Measurements from ENCODE around the gene CER1.

Gene CER1, protein sequence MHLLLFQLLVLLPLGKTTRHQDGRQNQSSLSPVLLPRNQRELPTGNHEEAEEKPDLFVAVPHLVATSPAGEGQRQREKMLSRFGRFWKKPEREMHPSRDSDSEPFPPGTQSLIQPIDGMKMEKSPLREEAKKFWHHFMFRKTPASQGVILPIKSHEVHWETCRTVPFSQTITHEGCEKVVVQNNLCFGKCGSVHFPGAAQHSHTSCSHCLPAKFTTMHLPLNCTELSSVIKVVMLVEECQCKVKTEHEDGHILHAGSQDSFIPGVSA

GRCh38 chr9:14722391-14723035 is at the start of gene CER1:
CER1 (minus strand) TSS chr9:14722733; CDS start chr9:14722672, 61 bp downstream.
- peak; percentile 60 to 77 for DNase-seq

DNA sequence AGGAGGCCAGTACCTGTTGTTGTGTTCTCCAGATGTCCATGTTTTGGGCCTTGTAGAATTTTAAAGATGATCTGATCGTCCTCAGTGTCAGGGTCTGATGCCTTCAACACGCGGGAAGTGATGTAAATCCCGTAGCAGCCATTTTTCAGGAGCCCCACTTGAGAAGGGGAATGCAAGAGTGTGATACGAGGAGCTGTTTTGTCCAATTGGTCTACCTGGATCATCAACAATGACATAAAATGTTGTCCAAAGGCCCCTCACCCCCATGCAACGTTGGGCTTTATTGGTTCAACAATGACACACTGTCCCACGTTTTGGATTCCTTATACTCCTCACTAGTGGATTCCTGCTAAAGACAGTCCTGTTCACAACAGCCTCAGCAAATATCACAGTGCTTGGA is 48.1 kb upstream of the CER1 start:
- DNase-seq: no peak

DNA sequence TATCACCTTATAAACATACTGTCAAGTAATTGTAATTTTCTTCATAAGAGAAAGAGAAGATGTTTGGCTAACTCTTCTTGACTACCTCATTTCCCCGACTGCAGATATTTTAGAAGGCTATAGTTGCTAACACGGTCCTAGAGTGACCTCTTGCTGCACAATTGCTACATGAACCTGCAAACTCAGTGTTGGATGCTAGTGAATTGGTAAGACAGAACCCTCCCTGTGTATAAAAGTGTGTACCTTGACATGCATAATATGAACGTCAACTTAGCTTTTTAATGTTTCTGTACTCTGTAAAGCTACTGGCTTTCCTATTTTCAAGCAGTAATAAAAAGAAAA is 46.7 kb upstream of the CER1 start:
- DNase-seq: peak; percentile 57 to 66

DNA sequence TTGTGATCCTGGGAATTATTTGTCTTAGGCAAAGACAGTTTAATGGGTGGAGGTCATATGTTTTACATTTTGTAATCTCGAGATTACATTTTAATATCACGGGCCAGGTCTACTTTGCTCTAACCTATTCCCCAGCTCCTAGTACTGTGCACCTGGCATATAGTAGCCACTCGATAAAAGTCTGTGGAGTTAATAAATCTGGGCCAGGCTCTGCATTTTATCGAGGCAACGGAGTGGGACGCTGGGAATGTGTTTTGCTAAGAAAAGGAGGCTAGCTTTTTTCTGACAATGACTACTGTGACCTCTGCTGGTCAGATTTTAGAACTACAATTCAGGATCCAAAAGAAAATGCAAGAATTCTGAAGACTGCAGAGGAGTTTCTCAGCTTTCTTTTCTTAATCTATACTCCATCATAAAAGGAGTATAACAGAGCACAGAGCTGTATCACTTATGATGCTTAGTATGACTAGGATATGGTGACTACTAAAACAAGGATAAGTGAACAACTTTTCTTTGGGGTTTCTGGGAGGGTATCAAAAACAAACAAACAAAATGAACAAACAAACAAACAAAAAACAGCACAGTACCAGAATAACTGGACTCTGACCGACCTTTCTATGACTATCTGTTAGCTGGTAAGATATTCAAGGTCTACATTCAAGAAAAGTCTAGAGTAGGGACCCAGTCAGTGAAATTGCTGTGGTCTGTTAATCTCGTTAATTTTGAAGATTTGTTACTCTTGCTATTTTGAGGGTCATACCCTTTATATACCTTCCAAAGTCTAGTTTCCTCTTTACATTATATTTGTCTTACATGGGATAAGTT is 46.1 kb upstream of the CER1 start:
- DNase-seq: peak; percentile 34 to 54

GRCh38 chr9:14766299-14766698 is 43.8 kb upstream of the CER1 start:
- no peak for DNase-seq

GRCh38 chr9:14761584-14761983 is 39.1 kb upstream of the CER1 start:
- DNase-seq: no peak

DNA sequence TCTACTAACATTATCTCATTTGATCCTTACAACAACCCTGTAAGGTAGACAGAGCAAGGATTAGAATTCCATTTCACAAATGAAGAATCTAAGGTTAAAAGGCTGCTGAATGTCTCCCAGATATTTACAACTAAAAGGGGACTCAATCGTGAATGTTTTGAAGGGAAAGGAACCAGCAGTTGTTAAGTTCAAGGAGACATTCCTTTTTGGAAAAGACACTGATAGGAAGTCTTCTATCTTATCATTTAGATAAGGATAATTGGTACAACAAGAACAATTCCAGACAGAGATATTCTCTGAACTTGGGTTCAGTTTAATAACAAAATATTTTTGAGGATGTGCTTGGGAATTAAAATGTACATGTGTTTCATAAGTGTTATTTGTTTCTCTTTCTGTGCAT is 37.5 kb upstream of the CER1 start:
- no peak for DNase-seq

- no peak for DNase-seq
These were observed 33.8 kb upstream of the CER1 start for GRCh38 chr9:14756291-14756690.

- no peak for DNase-seq
These were observed 30.3 kb upstream of the CER1 start for GRCh38 chr9:14752871-14753270.

DNA sequence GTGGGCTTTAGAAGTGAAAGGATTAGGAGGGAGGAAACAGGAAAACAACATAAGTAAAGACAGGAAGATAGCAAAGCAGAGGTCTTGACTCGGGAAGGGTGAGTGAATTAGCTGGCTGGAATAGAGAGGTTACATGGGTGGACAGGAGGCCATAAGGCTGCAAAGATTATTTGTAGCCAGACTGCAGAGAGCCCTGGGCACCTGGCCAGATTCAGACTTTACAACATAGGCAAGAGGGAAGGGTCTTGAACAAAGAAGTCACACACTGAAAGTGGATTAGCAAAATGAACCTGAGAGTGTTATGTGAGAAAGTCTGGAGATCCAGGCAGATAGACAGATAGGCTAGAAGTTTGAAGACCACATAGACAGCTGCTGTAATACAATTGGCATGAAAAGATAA is 29.7 kb upstream of the CER1 start:
- DNase-seq: no peak

GRCh38 chr9:14750821-14751220 is 28.3 kb upstream of the CER1 start:
- no peak for DNase-seq

- DNase-seq: no peak
These were observed 27.2 kb upstream of the CER1 start for GRCh38 chr9:14749741-14750211.

DNA sequence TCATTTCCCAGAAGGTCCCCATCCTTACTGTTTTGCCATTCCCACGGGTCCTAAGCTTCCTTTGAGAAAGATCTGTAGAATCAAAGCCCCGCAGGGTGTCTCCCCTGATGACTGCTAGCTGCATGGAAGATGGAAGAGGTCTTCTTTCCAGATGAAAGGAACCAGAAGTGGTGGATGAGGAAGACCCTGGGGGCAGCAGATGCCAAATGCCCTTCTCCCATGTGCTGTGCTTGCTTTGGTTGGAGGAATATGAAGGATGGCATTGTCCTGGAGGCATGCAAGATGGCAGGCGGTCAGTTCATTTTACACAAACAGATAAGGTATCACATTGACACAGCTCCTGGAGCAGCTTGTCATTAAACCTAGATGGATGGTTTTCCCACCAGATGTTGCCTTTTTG is 25.8 kb upstream of the CER1 start:
- no peak for DNase-seq

DNA sequence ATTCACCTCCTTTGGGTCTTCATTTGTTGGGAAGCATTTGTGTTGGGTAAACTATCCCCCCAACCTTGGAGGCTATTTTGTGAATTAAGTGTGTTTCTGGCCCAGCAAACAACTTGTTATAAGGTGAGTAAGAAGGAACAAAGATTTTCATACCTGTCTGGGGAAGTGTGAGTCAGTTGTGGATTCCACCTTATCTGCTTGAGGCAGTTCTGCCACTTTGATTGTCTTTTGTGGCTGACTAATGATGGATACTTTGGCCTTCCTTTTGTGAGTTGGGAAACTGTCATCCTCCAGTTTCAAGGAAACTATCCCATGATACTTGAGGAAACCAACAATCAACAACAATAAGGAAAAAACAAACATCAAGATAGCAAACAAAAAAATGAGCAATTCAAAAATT is 24.6 kb upstream of the CER1 start:
- no peak for DNase-seq

- peak in 1 of 2 experiments; percentile 28 for DNase-seq
These were observed 24.1 kb upstream of the CER1 start for GRCh38 chr9:14746626-14747025.

DNA sequence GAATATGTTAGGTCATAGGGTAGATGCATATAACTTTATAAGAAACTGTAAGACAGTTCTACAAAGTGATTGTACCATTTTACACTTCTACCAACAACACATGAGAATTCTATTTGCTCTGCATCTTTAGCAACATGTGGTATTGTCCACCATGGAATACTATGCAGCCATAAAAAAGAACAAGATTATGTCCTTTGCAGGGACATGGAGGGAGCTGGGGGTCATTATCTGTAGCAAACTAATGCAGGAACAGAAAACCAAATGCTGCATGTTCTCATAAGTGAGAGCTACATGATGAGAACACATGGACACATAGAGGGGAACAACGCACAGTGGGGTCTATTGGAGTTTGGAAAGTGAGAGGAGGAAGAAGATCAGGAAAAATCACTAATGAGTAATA is 22.2 kb upstream of the CER1 start:
- DNase-seq: no peak

DNA sequence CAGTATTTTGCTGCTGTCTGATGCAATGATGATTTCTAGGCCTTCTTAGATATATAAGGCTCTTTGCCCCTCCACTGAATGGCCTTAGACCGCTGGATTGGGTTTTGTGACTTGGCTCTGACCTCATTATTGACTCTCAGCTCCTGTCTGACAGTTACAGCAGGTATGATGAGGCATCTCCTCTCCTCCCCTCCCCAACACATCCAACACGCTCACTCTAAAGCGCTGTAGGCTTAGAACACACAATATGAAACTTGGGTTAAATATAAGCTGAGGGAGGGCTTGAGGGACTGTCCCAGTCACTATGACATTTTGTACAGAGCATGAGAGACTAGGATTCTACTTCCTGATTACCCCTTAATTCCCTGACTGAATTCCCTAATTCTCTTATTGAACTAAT is 18.8 kb upstream of the CER1 start:
- peak; percentile 49 to 58 for DNase-seq

GRCh38 chr9:14733133-14733532 is 10.6 kb upstream of the CER1 start:
- no peak for DNase-seq

- DNase-seq: no peak
These were observed 8.9 kb upstream of the CER1 start for GRCh38 chr9:14731294-14731981.

DNA sequence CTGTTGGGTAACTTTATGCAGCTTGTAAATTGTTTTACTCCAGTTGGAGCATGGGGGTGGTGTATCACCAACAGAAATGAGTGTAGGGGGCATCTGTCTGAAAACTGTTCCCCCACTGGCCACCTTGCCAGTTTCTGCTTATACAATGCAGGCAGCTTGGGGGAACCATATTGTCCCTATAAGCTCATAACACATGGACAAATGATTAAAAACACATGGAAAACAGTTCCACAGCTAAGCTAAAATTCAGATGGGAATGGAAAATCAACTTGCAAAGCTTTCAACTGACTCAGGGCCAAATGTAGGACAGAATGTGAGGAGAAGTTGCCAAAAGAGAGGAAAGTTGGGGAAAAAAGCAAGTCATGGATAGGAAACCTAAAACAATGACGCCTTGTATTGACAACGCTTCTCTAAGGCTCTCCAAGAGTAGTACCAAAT is 7.9 kb upstream of the CER1 start:
- no peak for DNase-seq

DNA sequence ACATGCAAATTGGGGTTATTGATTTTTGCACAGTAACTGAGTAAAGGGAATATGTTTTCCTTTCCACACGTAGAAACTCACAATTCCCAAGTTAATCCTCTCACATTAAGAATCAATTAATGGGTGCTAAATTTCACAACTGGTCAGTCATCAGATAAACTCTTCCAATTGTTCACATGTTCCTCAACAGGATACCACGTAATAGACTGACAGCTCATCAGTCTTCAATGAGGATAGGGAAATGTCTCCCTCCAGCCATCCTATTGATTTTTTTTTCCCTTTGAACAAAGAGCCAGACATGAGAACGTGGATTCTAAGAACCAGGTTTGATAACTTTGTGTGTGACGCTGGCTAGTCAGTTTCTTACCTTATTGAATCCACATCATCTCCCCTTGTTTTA is 768 bp upstream of the CER1 start:
- DNase-seq: no peak

GRCh38 chr9:14719231-14719923 is 3.2 kb downstream of the CER1 start:
- no peak for DNase-seq

DNA sequence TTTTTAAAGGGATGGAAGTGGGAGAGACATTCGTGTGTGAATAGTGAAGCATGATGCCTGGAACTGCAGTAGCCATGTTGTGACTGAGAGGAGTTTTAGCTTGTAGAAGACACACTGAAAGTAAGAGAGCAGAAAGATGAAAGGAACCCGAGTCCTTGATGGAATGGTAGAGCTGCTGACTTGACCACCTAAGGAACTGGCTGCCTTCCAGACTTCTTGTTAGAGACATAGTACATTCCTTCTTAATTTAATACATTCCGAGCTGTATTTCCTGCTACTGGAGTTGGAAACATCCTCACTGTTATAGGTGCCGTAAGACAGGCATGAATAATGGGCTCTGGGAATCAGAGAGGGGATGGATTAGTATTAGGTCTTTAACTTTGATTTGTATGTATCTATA is 7.4 kb downstream of the CER1 start:
- DNase-seq: no peak

All from NCI-H1930 (cell line).